Activated CD8-positive, alpha-beta memory T cell treated with anti-CD3 and anti-CD28 coated beads for 48 hours (primary cell): ENCODE results near the gene TMIE.

ENCODE experiments used
- DNase-seq, 3 experiments: peaks; one replicate each; pipeline ENCODE4 v3.0.0-alpha.2; 2020; ENCODE audit warnings: low read depth in 2 of 3, low spot score in 2 of 3

Gene TMIE

DNA sequence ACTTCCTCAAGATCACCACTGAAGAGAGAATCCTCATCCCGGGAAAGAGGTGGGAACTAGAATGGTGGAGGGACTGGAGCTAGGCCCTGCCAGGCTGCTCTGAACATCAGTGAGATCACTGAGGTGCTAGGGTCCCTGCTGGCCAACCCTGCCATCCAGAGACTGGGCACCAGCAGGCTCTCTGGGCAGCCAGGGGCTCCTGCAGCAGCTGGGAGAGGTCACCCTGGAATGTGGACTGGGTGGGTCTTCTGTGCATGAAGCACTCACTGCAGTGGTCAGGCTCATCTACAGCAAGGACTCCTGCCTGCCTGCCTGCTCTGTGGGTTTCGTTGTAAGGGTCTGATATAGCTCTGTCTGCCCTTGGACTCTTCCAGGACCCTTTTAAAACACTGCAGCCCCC lies 32.6 kb upstream of the TMIE start:
- no peak for DNase-seq

DNA sequence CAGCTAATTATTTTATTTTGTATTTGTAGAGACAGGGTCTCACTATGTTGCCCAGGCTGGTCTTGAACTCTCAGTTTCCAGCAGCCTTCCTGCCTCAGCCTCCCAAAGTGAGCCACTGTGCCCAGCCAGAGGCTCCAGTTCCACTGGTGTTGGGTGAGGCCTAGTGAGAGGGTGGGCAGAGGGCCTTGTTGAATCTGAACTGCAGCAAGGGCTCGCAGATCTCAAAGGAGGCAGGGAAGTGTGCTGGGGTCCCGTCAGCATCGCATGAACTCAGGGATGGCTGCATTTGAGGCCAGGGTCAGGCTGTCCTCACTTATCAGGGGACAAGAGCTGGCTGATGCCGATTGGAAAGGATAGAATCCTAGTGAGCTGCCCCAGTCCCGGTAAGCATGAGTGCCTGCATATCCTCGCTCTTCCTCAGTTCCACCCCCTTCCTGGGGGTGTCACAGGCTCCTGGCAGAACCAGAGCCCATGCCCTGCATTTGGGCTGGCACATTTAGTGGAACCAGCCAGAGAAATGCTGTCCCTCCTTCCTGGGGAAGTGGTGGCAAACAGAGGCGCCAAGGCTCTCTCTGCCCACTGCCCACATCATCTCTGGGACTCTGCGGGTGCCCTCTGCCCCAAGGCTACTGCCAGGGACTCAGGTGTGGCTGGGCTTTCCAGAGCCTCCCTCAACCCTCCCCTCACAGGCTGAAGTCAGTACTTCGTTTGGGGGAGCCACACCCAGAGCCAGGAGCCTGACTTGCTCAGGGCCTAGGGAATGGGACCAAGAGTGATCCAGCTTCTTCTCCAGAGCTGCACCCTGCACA lies 31.8 kb upstream of the TMIE start:
- no peak for DNase-seq

DNA sequence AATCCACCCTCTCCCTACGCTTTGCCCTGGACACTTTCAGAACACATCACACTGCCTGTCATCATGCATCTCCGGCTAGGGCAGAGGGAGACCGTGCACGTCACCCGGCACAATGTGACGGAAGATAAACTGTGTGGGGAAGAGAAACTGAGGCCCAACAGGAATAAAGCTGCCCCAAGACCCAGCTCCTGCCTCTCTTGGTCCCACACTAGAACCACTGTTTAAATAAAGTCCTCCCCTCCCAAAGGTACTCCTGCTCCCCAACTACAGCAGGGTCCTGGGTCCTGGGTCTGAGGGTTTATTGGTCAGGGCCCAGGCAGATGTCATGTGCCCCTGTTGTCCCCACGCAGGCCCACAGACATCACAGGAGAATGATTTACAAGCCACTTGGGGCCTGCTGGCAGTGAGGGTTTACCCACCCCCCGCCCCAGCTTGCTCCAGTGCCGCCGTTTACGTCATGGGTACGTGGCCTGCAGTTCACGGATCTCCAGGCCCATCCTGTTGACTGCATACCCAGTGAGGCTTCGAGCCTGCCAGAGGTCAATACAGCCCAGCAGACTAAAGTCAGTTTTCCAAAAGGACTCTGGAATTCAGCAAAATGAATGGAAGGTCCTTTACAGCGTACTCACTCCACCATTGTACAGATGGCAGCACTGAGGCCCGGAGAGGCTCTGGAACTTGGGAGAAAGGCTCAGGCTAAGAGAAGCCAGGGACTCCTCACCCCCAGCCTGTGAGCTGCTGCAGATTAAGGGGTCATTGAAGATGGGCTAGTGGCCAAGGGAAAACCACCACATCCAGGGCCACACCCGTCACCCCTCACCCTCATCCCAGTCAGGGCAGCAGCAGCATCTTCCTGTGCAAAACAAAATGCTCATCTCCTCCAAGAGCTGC lies 30.9 kb upstream of the TMIE start:
- no peak for DNase-seq

DNA sequence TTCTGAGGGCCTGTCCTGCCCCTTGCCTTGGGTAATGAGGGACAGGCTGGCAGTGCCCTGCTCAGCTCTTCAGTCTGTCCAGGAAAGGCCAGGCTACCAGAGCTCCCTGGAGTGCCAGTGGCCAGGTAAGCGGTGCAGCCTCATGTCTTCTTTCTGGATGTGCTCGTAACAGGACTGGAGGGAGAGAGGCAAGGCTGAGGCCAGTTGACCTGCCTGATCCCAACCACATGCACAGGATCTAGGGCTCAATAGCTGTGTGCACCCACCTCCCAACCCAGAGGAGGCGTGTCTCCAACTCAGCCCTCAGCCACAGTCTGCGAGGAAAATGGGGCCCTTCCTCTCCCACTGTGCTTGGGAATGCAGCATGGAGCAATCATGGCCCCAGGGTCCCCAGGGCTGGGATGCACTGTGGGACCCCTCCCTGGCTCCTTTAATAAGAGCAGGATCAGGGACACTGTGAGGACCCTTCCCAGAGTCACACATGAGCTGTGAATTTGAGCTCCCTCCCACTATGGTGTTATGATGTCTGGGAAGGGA lies 30.2 kb upstream of the TMIE start:
- DNase-seq: no peak

DNA sequence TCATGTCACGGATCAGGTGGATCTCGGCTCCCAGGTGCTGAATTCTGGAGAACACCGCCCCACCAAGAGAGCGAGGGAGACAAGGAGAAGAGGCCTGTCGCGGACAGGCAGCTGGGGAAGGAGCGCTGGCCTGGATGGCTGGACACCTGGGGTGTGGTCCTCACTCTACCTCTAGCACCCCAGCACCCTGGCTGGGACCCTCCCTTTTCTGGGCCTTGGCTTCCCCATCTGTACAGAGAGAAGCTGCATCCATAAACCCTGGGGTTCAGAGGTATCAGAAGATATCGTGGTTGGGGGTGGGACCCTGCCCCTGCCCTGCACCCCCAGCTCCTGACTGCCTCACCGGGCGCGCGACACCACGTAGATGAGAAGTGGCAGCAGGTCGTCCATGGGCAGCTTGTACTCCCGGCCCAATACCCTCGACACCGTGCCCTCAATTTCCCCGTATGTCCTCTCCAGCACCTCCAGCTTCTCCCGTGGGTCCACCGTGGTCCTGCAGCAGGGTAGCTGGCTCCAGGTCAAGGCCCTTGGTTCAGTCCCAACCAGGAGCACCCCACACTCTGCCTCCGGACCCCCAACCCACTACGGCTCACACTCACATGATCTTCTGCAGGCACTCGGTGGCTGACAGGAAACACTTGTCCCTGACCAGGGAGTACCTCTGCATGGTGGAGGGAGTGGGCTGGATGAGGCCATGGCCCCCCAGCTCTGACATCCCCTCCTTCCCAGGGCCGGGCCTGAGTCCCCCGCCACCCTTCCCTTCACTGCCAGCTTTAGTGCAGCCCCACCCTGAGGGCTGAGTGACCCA lies 29.4 kb upstream of the TMIE start:
- no peak for DNase-seq

DNA sequence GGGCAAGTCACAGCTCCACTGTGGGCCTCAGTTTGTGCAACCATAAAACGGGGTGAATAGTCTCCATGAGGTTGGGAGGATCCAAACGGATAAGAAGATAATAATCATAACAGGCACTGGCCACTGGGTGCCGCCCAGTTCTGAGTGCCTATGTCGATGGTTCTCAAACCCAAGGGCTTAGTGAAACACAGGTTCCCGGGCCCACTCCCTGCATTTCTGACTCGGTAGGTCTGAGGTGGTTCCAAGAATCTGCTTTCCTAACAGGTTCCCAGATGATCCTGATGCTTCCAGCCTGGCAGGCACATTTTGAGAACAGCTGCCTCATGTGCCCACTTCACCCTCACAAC lies 28.9 kb upstream of the TMIE start:
- DNase-seq: no peak

DNA sequence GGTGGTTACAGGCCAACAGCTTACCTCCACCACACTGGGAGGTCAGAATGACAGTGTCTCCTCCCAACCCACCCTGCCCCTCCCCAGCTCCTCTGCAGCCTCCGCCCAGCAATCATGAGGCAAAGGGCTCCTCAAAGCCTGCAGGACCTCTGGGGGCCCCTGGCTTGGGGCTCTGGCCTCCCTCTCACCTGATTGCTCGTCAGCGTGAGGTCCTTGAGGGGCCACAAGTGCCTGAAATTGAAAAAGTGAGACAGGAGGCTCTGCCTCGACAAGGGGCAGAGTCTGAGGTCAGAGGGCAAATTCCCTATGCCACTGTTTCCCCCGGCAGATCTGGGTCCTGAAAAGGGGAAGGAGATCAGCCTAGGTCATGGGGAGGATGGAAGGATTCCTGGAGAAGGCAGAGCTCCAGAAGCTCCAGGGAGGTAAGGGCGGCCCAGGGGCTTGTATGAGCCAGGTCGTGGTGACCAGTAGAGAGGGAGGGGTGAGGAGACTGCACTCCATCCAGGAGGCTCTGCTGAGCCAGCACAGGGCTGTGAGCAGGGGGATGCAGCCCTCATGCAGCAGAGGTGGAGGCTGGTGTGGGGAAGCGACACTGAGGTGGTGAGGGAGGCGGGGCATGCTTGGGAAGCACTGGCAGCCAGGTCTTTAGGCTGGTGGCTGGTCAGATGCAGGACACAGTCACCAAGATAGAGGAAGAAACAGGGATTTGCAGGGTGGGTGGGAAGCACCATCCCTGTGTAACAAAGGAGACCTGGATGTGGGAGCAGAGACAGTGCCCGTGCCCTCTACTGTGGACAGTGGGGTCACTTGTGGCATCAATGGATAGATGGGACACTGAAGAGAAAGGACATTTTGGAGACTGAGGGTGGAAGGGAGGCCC lies 27.8 kb upstream of the TMIE start:
- no peak for DNase-seq

DNA sequence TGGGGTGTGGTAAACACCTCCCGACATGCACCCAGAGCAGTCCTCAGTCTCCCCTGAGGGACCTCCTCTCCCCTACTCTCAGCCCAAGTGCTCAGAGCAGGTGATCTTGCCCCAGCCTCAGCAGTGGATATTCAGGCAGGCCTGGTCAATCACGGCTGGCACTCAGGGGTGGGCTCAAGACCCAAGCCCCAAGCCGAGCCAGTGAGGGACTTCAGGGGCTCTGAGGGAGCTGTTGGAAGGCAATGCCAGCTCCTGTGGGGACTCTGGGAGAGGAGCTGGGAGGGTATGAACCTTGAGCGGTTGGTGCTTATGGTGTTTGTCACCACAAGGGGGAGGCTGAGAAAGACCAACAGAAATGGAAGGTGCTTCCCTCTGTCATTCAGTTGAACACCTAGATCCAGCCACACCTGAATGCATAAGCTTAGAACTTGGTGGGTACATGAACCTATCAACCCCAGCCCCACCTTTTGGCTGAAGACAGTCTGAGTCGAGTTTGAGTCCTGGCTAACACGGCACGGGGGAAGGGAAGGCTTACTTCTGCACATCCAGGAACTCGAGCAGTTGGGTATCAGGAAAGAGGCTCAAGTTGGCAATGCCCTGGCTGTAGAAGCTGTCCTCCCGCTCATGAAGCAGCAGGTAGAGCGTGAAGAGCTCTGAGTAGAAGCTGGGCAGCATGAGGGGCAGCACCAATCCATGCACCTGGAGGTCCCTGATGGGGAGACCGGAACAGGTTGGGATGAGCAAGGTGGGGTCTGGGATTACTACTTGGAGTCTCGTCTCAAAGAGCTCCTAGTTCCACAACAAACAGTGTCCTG lies 27.0 kb upstream of the TMIE start:
- DNase-seq: no peak

DNA sequence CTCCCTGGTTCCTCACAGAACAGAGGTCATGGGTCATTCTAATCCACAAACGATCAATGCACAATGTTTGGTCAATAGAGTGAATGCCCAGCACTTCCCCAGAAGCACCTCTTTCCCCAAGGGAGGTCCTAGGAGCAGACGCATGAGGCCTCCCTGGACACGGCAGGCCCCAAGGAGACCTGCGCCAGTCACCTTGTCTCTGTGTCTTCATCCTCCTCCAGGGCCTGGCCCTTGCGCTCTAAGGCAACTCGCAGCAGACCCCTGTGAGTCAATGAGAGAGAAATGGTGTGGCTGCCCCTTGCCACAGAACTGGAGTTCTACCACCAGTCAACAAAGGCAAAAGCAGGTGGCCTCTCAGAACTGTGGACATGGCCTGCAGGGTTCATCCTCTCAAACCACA lies 25.8 kb upstream of the TMIE start:
- DNase-seq: no peak

DNA sequence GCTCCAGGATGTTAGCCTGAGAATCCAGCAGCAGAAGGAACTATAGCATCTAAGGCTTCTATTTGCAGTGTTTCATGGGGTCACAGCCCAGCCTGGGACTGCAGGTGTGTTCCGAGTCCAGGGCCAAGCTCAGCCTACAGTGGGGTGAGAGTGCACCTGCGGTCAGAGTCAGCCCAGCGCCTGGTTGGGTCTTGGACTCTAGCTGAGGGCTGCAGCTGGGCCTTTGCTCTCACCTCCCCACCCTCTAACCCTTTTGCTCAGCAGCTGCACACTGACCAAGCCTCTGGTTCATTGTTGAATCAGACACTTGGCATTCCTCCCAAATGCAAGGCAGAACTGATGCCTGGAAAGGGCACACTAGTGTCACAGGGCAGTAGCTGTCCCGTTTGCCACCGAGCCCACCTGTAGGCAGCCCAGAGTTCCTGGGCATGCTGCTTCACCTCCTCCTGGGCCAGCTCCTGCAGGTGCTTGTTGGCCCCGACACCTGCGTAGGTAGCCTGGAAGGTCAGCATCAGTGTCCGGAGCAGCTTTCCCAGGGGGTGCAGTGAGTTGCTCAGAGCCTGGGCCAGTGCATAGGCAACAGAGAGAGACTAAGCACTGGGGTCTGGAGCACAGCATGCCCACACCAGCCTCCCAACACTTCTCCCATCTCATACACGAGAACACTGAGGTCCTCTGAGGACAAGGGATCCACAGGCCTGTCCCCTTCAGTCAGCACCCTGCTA lies 25.2 kb upstream of the TMIE start:
- no peak for DNase-seq

DNA sequence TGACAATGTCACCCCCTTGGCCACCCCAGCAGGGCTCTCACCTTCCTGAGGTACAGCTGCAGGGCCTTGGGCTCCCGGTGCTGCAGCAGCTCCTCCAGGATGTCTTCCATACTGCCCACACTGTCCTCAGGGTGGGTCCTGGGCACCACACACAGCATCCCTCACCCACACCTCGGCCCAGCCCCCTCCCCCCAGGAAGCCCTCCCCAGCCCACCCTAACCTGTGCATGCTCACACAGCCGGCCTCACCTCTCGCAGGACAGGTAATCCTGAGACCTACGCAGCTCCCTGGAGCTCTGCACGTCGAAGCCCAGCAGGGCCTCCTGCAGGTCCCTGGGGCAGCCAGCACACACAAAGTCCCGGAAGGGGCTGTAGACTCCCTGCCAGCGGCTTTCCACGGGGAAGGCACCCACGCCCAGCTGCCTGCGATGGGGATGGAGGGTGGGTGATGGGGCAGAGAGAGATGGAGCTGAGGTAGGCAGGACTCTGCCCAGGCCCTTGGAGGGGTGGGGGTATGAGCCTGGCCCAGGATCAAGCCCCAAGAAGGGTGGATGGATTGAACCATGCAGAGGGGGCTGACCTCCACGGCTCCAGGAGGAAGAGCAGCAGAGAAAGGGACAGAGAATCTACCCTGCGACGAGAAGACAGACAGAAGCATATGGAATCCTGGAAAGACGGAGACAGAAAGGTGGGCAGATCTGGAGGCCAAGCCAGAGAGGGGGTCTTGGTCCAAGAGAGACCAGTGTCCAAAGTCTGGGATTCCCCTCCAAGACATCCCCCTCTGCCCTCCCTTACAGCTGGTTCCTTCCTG lies 24.4 kb upstream of the TMIE start:
- no peak for DNase-seq

DNA sequence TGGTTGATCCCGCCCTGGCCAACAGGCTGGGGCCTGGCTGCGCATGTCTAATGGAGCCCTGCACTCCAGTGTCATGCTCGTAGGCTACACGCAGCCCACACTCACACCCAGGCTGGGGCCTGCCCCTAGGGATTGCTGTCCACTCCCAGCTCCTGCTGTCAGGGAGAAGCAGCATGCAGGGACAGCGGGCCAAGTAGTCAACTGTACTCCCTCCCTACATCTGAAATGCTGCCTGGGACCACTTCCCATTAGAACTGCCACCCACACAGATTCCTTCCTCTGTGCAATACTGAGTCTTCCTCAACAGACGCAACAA lies 23.8 kb upstream of the TMIE start:
- DNase-seq: no peak

DNA sequence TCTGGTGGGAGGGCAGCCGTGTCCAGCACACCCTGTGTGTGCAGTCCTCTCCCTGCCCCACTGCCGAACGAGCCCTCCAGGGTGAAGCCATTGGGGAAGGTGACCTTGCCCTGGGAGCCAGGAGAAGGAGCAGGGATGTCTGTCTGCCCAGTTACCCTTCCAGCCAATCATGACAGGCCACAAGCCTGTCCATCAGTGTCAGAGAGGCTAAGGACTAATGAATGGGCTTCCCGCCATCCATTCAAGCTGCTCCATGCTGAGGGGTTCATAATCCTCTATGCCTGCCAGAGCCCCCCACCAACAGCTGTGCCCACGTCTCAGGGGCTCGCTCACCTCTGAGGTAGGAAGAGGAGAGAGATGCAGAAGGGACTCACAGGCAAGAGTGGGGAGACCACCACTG lies 22.9 kb upstream of the TMIE start:
- no peak for DNase-seq

DNA sequence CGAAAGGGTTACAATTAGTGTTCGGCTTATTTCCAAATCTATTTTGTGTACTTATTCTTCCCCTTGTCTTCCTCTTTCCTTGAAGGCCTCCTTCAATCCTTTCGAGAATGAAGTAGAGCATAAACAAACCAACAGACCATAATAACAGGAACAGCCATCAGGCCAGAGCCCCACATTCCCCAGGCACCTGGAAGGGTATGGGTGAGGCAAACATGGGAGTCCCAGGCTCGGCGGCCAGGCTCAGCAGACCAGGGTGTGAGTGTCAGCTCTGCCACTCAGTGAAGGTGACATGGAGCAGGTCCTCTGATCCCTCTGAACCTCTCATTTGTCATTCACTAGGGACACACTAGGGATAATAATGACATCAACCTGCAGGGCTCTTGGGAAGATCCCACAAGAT lies 21.5 kb upstream of the TMIE start:
- no peak for DNase-seq

DNA sequence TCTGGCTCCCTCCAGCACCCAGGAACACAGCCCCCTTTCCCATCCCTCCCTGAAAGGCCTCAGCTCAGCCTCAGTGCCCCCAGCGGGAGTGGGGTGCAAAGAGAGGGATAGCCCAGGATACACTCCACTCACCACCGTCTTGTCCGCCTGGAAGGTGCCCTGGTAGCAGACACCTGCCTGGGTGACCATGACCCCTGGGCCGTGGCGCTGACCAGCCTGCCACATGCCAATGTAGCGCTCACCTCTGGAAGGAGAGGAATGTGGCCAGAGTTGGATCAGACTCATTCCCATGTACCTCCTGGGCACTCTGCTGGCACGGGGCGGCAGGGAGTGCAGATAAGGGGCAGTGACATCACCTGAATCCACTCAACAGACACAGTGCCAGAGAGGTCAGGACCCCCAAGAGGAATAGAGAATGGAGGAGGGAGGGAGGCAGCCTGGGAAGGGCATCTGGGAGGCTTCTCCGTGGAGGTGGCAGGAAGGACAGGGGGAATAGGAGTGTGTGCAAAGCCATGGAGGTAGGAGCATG lies 20.8 kb upstream of the TMIE start:
- no peak for DNase-seq

DNA sequence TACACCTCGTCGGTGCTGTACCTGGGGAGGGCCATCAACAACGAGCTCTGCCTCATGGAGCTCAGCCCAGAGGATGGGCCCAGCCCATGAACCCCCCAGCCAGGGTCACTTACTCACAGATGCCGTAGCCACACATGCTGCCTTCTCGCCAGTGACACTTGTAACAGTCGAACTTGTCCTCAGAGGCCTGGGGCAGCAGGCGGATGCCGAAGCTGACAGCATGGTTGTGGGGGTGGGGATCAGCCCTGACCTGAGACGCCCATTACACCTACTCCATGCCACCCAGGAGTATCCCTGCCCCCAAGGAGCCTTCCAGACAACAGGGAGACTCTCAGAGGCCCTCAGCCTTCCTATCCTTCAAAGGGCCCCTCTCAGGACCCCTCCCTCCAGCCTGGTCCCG lies 19.8 kb upstream of the TMIE start:
- no peak for DNase-seq

DNA sequence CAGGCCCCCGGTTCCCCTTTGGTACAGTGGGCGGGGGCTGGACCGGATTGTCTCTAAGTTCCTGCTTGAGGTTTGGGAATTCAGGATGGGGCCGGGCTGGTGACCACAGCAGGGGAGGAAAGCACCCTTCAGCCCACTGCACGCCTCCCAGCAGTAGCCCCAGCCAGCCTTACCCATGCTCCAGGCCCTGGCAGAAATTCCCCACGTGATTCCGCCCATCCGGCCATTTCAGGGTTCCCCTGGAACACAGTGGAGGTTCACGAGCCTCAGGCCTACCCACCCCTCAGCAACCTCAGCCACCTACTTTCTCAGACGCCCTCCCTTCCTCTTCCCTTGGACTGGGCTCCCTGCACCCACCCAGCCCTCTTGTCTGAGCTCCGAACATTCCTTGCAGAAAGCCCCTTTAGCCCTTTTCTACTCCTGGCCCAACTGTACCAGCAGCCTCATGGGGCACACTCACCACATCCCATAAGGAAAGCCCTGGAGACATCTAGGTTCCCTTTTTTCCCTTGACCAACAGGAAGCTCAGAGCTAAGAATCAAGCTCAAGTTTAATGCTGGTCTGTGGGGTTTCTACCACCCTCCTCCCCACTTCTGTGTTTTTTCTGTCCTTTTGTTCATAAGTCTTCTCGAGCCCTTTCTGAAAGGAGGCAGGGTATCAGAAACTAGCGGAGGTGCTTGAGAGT lies 19.2 kb upstream of the TMIE start:
- no peak for DNase-seq

DNA sequence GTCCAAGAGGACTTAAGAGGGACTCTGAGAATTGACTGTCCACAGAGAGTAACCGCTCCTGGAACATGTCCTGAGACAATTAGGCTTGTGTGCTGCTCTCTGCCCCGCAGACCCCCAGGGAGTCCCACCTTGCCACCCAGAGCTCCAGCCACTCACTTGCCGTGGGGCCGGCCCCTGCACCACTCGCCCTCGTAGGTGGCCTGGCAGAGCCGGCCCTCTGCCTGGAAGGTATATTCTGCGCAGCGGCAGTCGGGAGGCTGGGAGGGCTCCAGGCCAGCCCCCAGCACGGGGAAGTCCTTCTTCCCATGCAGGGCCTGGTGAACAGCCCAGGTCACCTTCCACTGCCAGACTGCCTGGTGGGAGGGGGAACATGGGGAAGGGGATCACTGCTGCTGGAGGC lies 18.2 kb upstream of the TMIE start:
- DNase-seq: no peak
